ENCODE data around the gene MINDY4.

MINDY4 gene

DNA sequence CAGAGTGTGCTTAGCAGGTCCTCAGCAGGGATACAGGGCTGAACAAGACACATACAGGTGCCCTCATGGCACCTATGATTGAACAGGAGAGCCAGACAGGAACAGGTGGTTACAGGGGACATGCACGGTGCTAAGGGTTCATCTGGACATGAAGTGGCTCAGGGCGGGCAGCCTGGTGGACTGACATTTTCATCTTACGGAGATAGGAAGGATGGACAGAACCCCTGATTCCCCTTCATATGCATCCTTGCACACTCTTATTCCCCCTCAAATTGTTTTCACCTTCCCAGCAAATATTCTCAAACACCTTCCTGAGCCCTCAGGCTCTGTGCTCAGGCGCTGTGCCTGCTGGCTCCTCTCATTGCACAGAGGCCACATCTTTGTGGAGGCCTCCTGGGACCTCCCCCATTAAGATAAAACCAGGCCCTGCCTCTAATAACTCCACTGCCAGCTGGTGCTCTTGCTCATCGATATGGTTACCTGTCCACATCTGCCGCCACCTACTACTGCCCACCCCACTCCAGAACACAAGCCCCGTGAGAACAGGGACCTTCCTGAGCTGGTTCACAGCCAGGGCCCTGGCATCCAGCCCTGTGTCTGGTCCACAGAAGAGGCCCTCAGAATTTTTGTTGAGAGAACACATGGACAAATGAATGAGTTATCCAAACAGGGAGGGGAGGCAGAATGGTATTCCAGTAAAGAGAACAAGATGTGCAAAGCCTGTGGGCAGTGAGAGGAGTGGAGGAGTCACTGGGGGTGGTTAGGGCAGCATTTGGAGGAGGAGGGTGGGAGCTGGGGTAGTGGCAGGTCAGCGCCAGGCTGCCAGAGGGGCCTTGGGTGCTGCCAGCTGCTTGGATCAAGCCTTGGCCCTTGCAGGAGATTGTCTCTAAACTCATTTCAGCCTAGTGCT is 71.6 kb downstream of the MINDY4 start:
- Mint-ChIP-seq H3K27me3 (no peaks in the 10 kb centered on the region), H3K4me3 (no peak overlapping the region), H3K27ac (no peak overlapping the region), H3K9me3 (no peaks in the 10 kb centered on the region), H3K36me3 (no peaks in the 10 kb centered on the region), H3K4me1 (no peaks in the 10 kb centered on the region)
- ATAC-seq = no peak

DNA sequence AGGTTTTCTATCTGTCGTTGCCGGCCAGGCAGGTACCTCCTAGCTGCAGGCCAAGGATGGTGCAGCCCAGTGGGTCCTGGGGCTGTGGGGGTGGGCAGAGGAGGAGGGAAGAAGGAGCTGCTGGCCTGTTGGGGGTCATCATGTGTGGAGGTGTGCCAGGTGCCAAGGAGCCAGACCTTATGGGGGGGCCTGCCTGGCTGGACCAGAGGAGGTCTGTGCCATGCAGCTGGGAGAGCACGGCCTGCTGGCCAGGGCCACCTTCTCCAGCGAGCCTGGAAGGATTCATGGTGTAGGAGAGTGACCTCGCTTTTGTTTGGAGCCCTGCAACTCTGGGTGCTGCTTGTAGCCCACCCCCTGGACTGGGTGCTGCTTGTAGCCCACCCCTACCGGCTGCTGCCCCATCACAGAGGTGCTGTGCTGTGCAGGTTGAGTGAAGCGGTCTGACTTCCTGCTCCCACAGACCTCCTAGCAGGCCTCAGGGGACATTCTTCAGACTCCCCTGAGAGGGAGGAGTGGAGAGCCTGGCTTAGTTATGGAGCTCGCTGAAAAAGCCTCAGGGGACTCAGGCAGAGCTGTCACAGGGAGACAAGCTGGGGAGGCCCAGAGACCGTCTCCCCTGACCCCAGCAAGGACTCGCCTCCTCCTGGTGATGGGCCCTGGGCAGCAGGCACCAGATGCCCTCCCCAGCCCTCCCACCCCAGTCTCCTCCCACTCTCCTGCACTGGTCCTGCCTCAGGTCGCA is 72.7 kb downstream of the MINDY4 start:
- Mint-ChIP-seq H3K36me3 (no peaks in the 10 kb centered on the region), H3K9me3 (no peaks in the 10 kb centered on the region), H3K4me3 (no peak overlapping the region), H3K27ac (no peak overlapping the region), H3K4me1 (no peaks in the 10 kb centered on the region), H3K27me3 (no peaks in the 10 kb centered on the region)
- no peak for ATAC-seq

DNA sequence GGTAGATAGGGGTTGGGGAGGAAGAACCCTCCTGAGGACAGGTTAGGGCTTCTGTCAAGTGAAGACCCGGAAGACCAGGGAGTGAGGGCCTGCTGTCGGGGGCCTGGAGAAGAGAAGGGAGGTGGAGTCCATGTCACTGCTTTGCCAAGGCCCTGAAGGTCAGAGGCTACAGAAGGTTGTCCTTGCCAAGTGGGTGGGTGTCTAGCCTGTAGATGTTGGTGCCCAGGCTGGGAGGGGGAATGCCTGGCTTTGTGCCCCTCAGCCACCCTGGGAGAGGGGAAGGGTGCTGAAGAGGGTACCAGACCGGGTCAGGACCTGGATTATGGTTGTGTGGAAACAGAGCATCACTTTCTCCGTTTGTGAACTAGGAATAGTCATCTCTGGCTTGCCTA is 73.3 kb downstream of the MINDY4 start:
- Mint-ChIP-seq H3K4me3 (no peak overlapping the region), H3K27ac (no peak overlapping the region), H3K27me3 (no peaks in the 10 kb centered on the region), H3K4me1 (no peaks in the 10 kb centered on the region), H3K36me3 (no peaks in the 10 kb centered on the region), H3K9me3 (no peaks in the 10 kb centered on the region)
- no peak for ATAC-seq

DNA sequence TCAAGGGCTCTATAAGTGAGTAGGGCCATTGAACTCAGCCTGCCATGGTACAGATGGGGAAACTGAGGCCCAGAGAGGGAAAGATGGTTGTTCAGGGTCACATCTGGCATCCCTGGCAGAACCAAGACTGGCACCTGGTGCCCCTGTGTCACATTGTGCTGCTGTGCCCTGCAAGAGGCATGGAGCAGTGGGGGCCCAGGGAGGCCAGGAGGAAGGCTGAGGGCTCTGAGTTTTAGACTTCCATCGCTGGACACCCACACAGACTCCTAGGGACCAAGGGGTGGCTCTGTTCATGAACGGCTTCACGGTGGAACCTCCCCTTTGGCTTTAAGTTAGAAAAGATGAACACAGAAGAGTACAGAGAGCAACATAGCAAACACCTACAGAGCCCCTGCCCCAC is 73.7 kb downstream of the MINDY4 start:
- no peaks in the 10 kb centered on the region for H3K27me3 Mint-ChIP-seq
- H3K4me1 Mint-ChIP-seq = no peaks in the 10 kb centered on the region
- H3K36me3 Mint-ChIP-seq = no peaks in the 10 kb centered on the region
- no peak overlapping the region for H3K4me3 Mint-ChIP-seq
- no peak for ATAC-seq
- H3K27ac Mint-ChIP-seq = no peak overlapping the region
- H3K9me3 Mint-ChIP-seq = no peaks in the 10 kb centered on the region

DNA sequence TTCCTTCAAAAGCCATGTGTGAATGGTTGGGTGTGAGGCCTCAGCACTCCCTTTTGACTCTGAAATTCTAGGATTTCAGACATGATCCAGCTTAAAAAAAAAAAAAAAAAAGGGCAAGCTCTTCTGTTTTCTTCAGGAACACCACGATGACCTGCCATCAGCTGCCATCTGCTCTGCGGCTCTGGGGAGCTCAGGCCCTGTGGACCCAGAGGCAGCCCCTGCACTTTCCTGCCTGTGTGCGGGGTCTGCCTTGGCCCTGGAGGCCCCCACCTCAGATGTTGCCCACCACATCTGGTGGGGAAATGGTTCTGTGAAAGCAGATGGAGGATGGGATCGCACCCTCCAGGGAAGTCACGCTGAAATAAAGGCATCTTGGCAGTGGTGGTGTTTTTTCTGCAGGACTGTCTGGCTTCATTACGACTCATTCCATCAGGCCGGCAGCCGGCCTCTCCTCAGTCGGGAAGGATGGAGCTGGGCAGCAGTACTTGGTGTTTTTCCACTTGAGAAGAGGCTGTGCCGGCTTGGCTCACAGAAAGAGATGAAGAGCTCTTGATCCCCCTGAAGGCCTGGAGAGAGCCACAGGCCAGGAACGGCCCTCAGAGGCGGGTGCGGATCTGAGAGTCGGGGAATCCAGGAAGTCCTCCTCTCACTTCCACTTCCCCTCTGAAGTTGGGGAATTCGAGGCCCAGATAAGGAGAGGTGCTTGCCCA is 74.4 kb downstream of the MINDY4 start:
- H3K27ac Mint-ChIP-seq = no peak overlapping the region
- H3K4me1 Mint-ChIP-seq = no peaks in the 10 kb centered on the region
- ATAC-seq = no peak
- H3K27me3 Mint-ChIP-seq = peaks cover 5% of the 10 kb centered on the region
- H3K36me3 Mint-ChIP-seq = no peaks in the 10 kb centered on the region
- no peak overlapping the region for H3K4me3 Mint-ChIP-seq
- no peaks in the 10 kb centered on the region for H3K9me3 Mint-ChIP-seq

DNA sequence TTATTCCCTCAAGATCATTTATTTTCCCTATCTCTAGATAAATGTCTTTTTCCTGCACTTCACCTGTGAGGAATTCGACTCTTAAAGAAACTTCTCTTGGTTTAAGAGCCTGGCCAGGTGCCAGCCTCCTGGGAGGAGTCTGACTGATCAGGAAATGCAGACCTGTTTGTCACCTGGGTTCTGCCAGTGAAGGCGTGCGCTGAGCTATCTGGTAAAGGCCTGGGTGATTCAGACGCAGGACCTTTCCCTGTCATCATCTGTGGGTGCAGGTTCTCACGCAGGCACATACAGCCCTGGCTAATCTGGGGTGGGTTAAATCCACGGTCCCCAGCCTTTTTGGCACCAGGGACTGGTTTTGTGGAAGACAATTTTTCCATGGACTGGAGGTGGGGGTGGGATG is 75.2 kb downstream of the MINDY4 start:
- ATAC-seq = no peak

DNA sequence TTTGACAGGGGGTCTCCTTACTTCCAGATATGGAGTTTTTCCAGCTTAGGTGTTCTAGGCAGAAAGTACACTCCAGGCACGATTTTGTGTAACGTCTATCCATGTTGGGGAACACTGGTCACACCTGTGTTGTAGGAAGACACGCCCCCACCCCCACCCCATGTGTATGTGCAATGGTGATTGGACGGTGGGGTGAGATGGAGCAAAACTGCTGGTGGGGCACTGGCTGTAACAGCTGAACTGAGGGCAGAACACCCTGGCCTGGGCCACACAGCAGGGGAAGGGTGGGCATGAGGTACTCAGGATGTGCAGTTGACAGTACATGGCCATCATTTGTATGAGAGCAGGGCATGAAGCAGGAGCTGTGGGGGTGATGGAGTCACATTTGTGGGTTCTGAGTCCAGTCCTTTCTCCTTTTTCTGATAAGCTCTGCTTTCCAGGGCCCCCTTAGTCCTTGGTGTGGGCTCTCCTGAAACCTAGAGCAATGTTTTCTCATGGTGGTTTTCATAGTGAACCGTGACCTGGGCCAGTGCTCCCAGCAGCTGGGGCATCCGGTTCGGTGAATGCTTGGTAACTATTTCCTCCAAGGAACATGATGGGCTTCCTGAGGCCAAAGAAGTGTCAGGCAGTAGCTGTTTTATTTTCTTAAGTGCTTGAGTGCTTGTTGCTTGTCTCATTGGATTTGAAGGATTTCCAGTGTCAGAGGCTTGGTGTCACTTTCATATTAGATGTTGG is 77.1 kb downstream of the MINDY4 start:
- H3K9me3 Mint-ChIP-seq = no peaks in the 10 kb centered on the region
- no peak for ATAC-seq
- H3K4me1 Mint-ChIP-seq = no peaks in the 10 kb centered on the region

More for the DNA sequence above, 75.2 kb downstream of the MINDY4 start:
- Mint-ChIP-seq H3K4me1 (no peaks in the 10 kb centered on the region), H3K36me3 (no peaks in the 10 kb centered on the region), H3K4me3 (no peak overlapping the region), H3K9me3 (no peaks in the 10 kb centered on the region), H3K27me3 (peaks cover 9% of the 10 kb centered on the region), H3K27ac (no peak overlapping the region)

DNA sequence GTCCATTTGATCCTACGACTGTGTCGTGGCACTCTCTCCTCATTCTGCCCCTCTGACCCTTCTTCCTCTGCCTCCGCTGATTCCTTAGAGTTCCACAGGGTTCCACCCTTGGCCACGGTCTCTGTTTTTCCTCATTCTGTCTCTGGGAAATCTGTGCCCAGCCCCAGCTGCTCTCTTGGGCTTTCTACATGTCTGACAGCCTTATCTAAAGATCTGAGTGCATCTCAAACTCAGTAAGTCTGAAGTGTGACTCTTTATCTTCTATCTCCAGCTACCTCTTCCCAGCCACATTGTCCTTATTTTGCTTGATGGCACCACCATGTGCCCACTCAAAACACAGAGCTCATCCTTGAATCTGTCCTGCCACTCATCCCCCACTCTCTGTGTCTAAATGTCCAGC is 78.3 kb downstream of the MINDY4 start:
- no peaks in the 10 kb centered on the region for H3K36me3 Mint-ChIP-seq
- peaks cover 9% of the 10 kb centered on the region for H3K27me3 Mint-ChIP-seq
- ATAC-seq = no peak
- no peaks in the 10 kb centered on the region for H3K4me1 Mint-ChIP-seq
- no peak overlapping the region for H3K27ac Mint-ChIP-seq
- H3K4me3 Mint-ChIP-seq = no peak overlapping the region
- H3K9me3 Mint-ChIP-seq = no peaks in the 10 kb centered on the region

More for the DNA sequence above, 77.1 kb downstream of the MINDY4 start:
- Mint-ChIP-seq H3K4me3 (no peak overlapping the region), H3K36me3 (no peaks in the 10 kb centered on the region), H3K27me3 (peaks cover 9% of the 10 kb centered on the region), H3K27ac (no peak overlapping the region)

DNA sequence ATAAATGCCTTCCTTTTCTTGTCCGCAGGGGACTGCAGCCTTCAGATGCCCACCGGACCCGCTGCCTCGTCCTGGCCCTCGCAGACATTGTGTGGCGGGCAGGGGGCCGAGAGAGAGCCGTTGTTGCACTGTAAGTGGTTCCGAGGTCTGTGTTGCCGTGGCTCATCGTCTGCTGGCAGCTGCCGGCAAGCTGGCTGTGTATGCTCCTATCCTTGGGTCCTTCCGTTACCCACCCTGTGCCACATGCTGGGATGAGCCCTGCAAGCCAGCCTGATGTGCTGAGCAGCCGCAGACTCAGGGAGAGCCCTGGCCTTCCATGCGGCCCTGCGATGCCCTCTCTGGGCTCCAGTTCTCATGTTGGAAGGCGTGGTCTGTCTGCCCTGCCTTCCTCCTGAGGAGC is 79.2 kb downstream of the MINDY4 start:
- H3K9me3 Mint-ChIP-seq = no peaks in the 10 kb centered on the region
- peaks cover 9% of the 10 kb centered on the region for H3K27me3 Mint-ChIP-seq
- H3K36me3 Mint-ChIP-seq = no peaks in the 10 kb centered on the region
- no peak for ATAC-seq
- H3K27ac Mint-ChIP-seq = no peak overlapping the region
- no peaks in the 10 kb centered on the region for H3K4me1 Mint-ChIP-seq
- no peak overlapping the region for H3K4me3 Mint-ChIP-seq

DNA sequence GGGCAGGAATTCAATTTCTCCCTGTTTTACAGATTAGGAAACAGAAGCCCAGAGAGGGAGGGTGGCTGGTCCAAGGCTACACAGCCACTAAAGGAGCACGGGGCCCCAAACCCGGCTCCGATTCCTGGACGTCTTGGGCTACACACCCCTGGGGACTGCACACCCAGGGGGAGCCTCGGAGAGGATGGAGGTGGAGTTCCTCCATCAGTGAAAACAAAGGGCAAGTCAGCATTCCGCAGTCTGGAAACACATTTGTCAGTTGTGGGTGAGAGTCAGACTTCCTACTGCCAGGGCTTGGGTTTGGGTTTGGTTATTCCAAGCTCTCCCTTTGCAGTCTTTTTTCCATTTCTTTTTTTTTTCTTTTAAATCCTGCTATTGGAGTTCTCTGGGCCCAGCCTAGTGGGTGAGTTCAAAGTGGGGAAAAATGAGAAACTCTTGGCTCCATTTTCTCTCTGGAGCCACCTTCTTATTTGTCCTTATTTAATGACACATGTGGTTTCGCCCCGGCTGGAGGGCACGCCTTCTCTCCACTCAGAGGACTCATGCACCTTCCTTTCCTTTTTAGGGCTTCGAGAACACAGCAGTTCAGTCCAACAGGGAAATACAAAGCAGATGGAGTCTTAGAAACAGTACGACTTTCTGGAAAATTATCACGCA is 80.6 kb downstream of the MINDY4 start:
- Mint-ChIP-seq H3K27ac (no peak overlapping the region), H3K4me3 (no peak overlapping the region), H3K36me3 (no peaks in the 10 kb centered on the region), H3K9me3 (no peaks in the 10 kb centered on the region), H3K4me1 (no peaks in the 10 kb centered on the region), H3K27me3 (peaks cover 9% of the 10 kb centered on the region)
- ATAC-seq = no peak

DNA sequence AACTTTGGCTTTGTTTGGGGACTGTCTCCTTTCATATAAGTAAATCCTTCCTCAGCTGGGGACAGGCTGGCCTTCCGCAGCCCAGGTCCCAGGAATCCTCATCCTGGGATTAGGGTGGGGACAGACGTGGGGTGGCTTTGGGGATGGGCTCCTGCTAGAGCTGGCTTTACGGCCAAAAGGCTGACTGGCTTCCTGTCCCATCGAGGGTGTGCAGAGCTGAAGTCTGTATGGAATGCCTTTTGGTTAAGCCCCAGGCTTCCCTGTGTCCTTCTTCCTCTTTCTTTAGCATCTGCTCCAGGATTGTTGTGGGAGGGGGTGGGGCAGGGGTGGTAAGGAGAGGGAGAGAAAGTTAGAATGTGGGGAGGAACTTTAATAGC is 81.1 kb downstream of the MINDY4 start:
- Mint-ChIP-seq H3K9me3 (no peaks in the 10 kb centered on the region), H3K4me3 (no peak overlapping the region), H3K27ac (no peak overlapping the region), H3K36me3 (no peaks in the 10 kb centered on the region), H3K27me3 (peaks cover 9% of the 10 kb centered on the region), H3K4me1 (no peaks in the 10 kb centered on the region)
- no peak for ATAC-seq

DNA sequence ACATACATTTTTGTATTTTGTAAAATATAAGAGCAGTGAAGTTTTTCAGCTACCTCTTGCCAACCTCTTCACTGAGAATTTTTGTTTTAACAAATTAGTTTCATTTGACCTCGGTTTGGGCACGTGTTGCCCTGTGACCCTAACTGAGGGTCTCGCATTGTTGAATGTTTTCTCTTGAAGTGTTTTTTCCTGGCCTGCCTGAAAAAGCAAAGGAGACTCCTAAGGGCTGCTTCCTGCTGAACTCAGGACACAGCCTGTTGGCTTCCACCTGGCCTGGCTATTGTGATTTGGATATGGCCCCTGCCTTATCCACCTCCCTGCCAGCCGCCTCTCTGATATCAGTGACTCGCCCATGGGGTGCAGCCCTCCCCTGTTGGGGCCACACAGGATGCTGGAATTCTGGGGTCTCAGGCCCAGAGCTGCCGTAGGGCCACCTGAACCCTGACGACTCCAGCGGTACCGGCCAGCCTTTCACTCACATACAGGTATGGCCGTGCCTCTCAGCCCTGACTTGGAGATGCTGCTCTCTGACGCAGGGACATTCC is 81.6 kb downstream of the MINDY4 start:
- Mint-ChIP-seq H3K36me3 (no peaks in the 10 kb centered on the region), H3K27me3 (peaks cover 9% of the 10 kb centered on the region), H3K4me3 (no peak overlapping the region), H3K9me3 (no peaks in the 10 kb centered on the region), H3K27ac (no peak overlapping the region), H3K4me1 (no peaks in the 10 kb centered on the region)
- ATAC-seq = no peak

DNA sequence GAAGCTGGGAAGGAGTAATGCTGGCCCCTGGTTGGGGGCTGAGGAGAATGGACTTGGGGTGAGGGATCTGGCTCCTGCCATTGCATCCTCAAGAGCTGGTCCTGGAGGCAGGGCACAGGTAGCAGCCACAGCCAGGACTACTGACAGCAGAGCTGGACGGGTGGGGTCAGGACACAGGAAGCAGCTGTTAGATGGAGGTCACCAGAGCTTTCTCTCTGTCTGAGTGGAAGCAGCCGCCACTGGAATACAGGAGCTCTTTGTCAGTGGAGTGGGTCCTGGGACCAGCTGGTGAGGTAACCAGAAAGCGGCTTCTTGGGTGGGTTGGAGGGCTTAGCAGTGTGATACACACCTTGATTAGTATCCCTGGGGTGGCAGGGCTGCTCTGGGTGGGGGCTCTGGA is 82.4 kb downstream of the MINDY4 start:
- Mint-ChIP-seq H3K9me3 (no peaks in the 10 kb centered on the region), H3K36me3 (no peaks in the 10 kb centered on the region), H3K27me3 (peaks cover 9% of the 10 kb centered on the region)

DNA sequence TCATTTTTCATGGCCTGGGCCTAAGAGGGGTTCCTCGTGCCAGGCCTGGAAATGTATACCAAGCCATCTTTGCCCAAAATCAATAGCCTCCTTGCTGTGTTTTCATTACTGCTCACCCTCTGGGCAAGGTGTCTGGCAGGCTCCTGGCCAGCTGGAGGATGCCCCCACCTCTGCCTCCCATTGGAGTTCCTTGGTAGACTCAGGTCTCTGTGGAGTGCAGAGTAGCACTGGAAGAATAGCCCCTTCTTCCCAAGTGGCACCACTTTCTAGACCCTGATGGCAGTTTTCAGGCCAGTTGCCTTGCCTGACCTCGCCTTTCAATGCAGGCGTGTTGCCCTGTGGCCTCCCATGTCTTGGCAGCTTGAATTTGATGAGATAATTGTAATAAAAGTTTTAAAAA is 84.7 kb downstream of the MINDY4 start:
- H3K4me1 Mint-ChIP-seq = no peaks in the 10 kb centered on the region
- H3K9me3 Mint-ChIP-seq = no peaks in the 10 kb centered on the region
- no peak for ATAC-seq
- H3K27ac Mint-ChIP-seq = no peak overlapping the region
- H3K27me3 Mint-ChIP-seq = peaks cover under 1% of the 10 kb centered on the region
- no peak overlapping the region for H3K4me3 Mint-ChIP-seq
- H3K36me3 Mint-ChIP-seq = no peaks in the 10 kb centered on the region

More for the DNA sequence above, 82.4 kb downstream of the MINDY4 start:
- no peaks in the 10 kb centered on the region for H3K4me1 Mint-ChIP-seq
- H3K27ac Mint-ChIP-seq = no peak overlapping the region
- ATAC-seq = no peak
- no peak overlapping the region for H3K4me3 Mint-ChIP-seq

Measured in stimulated activated memory B cell treated with anti-CD40 and anti-IgM and Interleukin-4, amounts not matched to agents 10 μg/mL and 1 μg/mL and 100 μg/mL, for 72 hours (primary cell).